Measurements from ENCODE around the gene SLC12A1.

- no peak for TF ChIP-seq POLR2A (IDR thresholded peaks at IDR 0.05)
- TF ChIP-seq, protein P1, sequence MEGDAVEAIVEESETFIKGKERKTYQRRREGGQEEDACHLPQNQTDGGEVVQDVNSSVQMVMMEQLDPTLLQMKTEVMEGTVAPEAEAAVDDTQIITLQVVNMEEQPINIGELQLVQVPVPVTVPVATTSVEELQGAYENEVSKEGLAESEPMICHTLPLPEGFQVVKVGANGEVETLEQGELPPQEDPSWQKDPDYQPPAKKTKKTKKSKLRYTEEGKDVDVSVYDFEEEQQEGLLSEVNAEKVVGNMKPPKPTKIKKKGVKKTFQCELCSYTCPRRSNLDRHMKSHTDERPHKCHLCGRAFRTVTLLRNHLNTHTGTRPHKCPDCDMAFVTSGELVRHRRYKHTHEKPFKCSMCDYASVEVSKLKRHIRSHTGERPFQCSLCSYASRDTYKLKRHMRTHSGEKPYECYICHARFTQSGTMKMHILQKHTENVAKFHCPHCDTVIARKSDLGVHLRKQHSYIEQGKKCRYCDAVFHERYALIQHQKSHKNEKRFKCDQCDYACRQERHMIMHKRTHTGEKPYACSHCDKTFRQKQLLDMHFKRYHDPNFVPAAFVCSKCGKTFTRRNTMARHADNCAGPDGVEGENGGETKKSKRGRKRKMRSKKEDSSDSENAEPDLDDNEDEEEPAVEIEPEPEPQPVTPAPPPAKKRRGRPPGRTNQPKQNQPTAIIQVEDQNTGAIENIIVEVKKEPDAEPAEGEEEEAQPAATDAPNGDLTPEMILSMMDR (IDR thresholded peaks at IDR 0.05), result no peak
Measured at GRCh38 chr15:48191574-48192225, 14.4 kb upstream of the SLC12A1 start, which contains the start of gene CTXN2.
